Tibial nerve (tissue), 4 donors: ENCODE measurements around the gene NUP133.

Source experiments
- EP300 ChIP-seq, 2 donors: sonication (generic); formaldehyde crosslinking; IDR thresholded peaks; one replicate each; pipeline ENCODE4 v1.6.1; 2017; ENCODE audit warnings: antibody characterized with exemption in 2 of 2, mild to moderate bottlenecking in 1 of 2
- TF ChIP-seq, protein P1 (sequence below), 5 experiments: fragments of 200-600 bp in 3 of 5; fragments of 450-650 bp in 2 of 5; sonication (generic) in 3 of 5; IDR thresholded peaks; one replicate each; pipeline ENCODE4 v1.5.1; 2016 to 2019; ENCODE audit warnings: antibody characterized with exemption in 5 of 5, mild to moderate bottlenecking in 3 of 5, moderate library complexity in 2 of 5

DNA sequence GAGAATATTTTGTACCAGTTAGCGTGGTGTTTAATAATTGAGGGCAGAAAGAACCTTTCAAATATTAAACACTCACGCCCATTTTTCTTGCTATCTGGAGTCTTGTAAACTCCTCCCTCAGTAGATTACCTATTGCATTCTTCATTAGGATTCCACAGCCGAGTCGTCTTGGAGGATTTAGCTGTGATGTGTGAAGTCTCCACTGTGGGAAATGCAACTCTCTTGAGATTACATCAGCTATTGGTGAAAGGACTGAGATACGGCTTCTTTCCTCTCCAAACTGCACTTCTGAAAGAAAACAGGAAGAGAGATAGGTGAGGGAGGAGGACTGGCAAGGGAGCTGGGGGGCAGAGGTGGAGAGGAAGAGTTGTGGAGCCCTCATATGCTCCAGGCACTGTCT lies 110.4 kb downstream of the NUP133 start:
- TF ChIP-seq EP300 (IDR thresholded peaks at IDR 0.05), result no peak
- TF ChIP-seq, protein P1, sequence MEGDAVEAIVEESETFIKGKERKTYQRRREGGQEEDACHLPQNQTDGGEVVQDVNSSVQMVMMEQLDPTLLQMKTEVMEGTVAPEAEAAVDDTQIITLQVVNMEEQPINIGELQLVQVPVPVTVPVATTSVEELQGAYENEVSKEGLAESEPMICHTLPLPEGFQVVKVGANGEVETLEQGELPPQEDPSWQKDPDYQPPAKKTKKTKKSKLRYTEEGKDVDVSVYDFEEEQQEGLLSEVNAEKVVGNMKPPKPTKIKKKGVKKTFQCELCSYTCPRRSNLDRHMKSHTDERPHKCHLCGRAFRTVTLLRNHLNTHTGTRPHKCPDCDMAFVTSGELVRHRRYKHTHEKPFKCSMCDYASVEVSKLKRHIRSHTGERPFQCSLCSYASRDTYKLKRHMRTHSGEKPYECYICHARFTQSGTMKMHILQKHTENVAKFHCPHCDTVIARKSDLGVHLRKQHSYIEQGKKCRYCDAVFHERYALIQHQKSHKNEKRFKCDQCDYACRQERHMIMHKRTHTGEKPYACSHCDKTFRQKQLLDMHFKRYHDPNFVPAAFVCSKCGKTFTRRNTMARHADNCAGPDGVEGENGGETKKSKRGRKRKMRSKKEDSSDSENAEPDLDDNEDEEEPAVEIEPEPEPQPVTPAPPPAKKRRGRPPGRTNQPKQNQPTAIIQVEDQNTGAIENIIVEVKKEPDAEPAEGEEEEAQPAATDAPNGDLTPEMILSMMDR (IDR thresholded peaks at IDR 0.05), result no peak
